Lower leg skin (tissue), 3 donors: ENCODE measurements around the gene ATE1.

Experiments used
- POLR2A ChIP-seq, 2 donors: fragments of 450-650 bp; IDR thresholded peaks; one replicate each; pipeline ENCODE4 v1.6.1; 2016 to 2017; ENCODE audit warnings: antibody characterized with exemption in 2 of 2, mild to moderate bottlenecking in 1 of 2, moderate library complexity in 1 of 2
- TF ChIP-seq, protein P1 (sequence below), 3 donors: fragments of 450-650 bp; IDR thresholded peaks; one replicate each; pipeline ENCODE4 v1.5.1; 2016; ENCODE audit warnings: antibody characterized with exemption in 3 of 3, mild to moderate bottlenecking in 3 of 3, moderate library complexity in 2 of 3

DNA sequence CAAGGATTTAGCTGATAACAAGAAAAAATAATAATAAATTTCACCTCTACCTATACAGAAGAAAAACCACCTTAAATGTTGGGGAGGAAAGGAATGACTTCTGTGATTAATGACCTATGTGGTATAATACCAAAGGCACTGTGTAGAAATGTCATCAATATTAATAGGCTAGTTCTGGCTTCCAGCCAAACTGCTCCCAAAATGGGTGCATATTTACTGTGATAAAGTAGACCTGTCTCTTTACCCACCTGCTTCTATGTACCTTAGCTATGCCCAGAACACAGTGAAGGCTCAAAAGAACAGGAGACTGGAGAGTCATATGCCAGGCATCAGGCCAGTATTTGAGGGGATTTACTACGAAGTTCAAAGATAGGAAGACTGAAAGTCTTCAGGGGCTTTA lies 76.0 kb downstream of the ATE1 start:
- TF ChIP-seq, protein P1, sequence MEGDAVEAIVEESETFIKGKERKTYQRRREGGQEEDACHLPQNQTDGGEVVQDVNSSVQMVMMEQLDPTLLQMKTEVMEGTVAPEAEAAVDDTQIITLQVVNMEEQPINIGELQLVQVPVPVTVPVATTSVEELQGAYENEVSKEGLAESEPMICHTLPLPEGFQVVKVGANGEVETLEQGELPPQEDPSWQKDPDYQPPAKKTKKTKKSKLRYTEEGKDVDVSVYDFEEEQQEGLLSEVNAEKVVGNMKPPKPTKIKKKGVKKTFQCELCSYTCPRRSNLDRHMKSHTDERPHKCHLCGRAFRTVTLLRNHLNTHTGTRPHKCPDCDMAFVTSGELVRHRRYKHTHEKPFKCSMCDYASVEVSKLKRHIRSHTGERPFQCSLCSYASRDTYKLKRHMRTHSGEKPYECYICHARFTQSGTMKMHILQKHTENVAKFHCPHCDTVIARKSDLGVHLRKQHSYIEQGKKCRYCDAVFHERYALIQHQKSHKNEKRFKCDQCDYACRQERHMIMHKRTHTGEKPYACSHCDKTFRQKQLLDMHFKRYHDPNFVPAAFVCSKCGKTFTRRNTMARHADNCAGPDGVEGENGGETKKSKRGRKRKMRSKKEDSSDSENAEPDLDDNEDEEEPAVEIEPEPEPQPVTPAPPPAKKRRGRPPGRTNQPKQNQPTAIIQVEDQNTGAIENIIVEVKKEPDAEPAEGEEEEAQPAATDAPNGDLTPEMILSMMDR (IDR thresholded peaks at IDR 0.05), result no peak
- TF ChIP-seq POLR2A (IDR thresholded peaks at IDR 0.05), result no peak
